ENCODE data around the gene ANAPC15. TPM values are rescaled to one million over a fixed set of nuclear protein-coding genes. Genes with fewer than 3 reads are reported as not detected.
A peak's percentile ranks its signal among the peaks of the same experiment; 100 is the strongest.

Gene ANAPC15
- total and polyA plus RNA-seq, 2 donors (not counting 1 experiment from before 2014, with no cell fraction given): 24.8 to 97.2 TPM

- H2AFZ ChIP-seq (ENCODE audit: low read length): no peak overlapping the region
- H3K27me3 ChIP-seq (ENCODE audit: control insufficient read depth, insufficient read depth, low read length): no peaks in the 10 kb centered on the region
- H3K36me3 ChIP-seq (ENCODE audit: control insufficient read depth, insufficient read depth, low read length): no peaks in the 10 kb centered on the region
- no peak for DNase-seq (ENCODE audit: low read depth in 2 of 2)
- H4K20me1 ChIP-seq (ENCODE audit: control insufficient read depth, extremely low read depth, insufficient read depth, low read length): no peaks in the 10 kb centered on the region
- no peaks in the 10 kb centered on the region for H3K4me1 ChIP-seq (ENCODE audit: control insufficient read depth, extremely low read depth, insufficient read depth, low read length)
- H3K79me2 ChIP-seq (ENCODE audit: control insufficient read depth, insufficient read depth, low read length): no peaks in the 10 kb centered on the region
- no peaks in the 10 kb centered on the region for H3K9me3 ChIP-seq (ENCODE audit: control insufficient read depth, insufficient read depth, low read depth, low read length)
- no peak for TF ChIP-seq EZH2 (IDR thresholded peaks at IDR 0.05; ENCODE audit: low read length, missing control alignments)
- TF ChIP-seq CTCF (conservative IDR thresholded peaks at IDR 0.05 in 1 of 2, IDR thresholded peaks at IDR 0.05 in 1 of 2; ENCODE audit: low read depth in 1 of 2, low read length in 2 of 2): no peak
- H3K4me3 ChIP-seq (replicated peaks in 1 of 4; ENCODE audit: control extremely low read depth in 1 of 4, insufficient read depth in 1 of 4, low read depth in 3 of 4, low read length in 4 of 4): no peak overlapping the region
- H3K27ac ChIP-seq (ENCODE audit: insufficient read depth, low read length): no peak overlapping the region
- no peak overlapping the region for H3K9ac ChIP-seq (ENCODE audit: insufficient read depth, low read length)
- H3K4me2 ChIP-seq (ENCODE audit: extremely low read depth, insufficient read depth, low read length): no peak overlapping the region
Observed at GRCh38 chr11:72124046-72124445, 11.6 kb upstream of the ANAPC15 start.

GRCh38 chr11:72123117-72123653, 10.7 kb upstream of the ANAPC15 start:
- Histone ChIP-seq H3K9ac (ENCODE audit: insufficient read depth, low read length) (no peak overlapping the region), H3K4me1 (ENCODE audit: control insufficient read depth, extremely low read depth, insufficient read depth, low read length) (no peaks in the 10 kb centered on the region), H3K9me3 (ENCODE audit: control insufficient read depth, insufficient read depth, low read depth, low read length) (no peaks in the 10 kb centered on the region), H3K4me3 (replicated peaks in 1 of 4; ENCODE audit: control extremely low read depth in 1 of 4, insufficient read depth in 1 of 4, low read depth in 3 of 4, low read length in 4 of 4) (no peak overlapping the region), H4K20me1 (ENCODE audit: control insufficient read depth, extremely low read depth, insufficient read depth, low read length) (no peaks in the 10 kb centered on the region), H3K36me3 (ENCODE audit: control insufficient read depth, insufficient read depth, low read length) (no peaks in the 10 kb centered on the region), H3K79me2 (ENCODE audit: control insufficient read depth, insufficient read depth, low read length) (no peaks in the 10 kb centered on the region), H2AFZ (ENCODE audit: low read length) (no peak overlapping the region), H3K4me2 (ENCODE audit: extremely low read depth, insufficient read depth, low read length) (no peak overlapping the region), H3K27ac (ENCODE audit: insufficient read depth, low read length) (no peak overlapping the region), H3K27me3 (ENCODE audit: control insufficient read depth, insufficient read depth, low read length) (no peaks in the 10 kb centered on the region)
- TF ChIP-seq EZH2 (IDR thresholded peaks at IDR 0.05; ENCODE audit: low read length, missing control alignments) (no peak), CTCF (conservative IDR thresholded peaks at IDR 0.05 in 1 of 2, IDR thresholded peaks at IDR 0.05 in 1 of 2; ENCODE audit: low read depth in 1 of 2, low read length in 2 of 2) (no peak)
- DNase-seq (ENCODE audit: low read depth in 2 of 2): peak in 1 of 2 donors; percentile 28

GRCh38 chr11:72122607-72123006, 10.1 kb upstream of the ANAPC15 start:
- no peaks in the 10 kb centered on the region for H3K4me1 ChIP-seq (ENCODE audit: control insufficient read depth, extremely low read depth, insufficient read depth, low read length)
- no peak for DNase-seq (ENCODE audit: low read depth in 2 of 2)

More at GRCh38 chr11:72122607-72123006, 10.1 kb upstream of the ANAPC15 start:
- Histone ChIP-seq H3K4me3 (replicated peaks in 1 of 4; ENCODE audit: control extremely low read depth in 1 of 4, insufficient read depth in 1 of 4, low read depth in 3 of 4, low read length in 4 of 4) (no peak overlapping the region), H3K4me2 (ENCODE audit: extremely low read depth, insufficient read depth, low read length) (no peak overlapping the region), H3K27me3 (ENCODE audit: control insufficient read depth, insufficient read depth, low read length) (no peaks in the 10 kb centered on the region), H3K36me3 (ENCODE audit: control insufficient read depth, insufficient read depth, low read length) (no peaks in the 10 kb centered on the region), H3K27ac (ENCODE audit: insufficient read depth, low read length) (no peak overlapping the region), H2AFZ (ENCODE audit: low read length) (no peak overlapping the region), H3K9me3 (ENCODE audit: control insufficient read depth, insufficient read depth, low read depth, low read length) (no peaks in the 10 kb centered on the region), H4K20me1 (ENCODE audit: control insufficient read depth, extremely low read depth, insufficient read depth, low read length) (no peaks in the 10 kb centered on the region), H3K9ac (ENCODE audit: insufficient read depth, low read length) (no peak overlapping the region), H3K79me2 (ENCODE audit: control insufficient read depth, insufficient read depth, low read length) (no peaks in the 10 kb centered on the region)
- TF ChIP-seq CTCF (conservative IDR thresholded peaks at IDR 0.05 in 1 of 2, IDR thresholded peaks at IDR 0.05 in 1 of 2; ENCODE audit: low read depth in 1 of 2, low read length in 2 of 2): no peak
- no peak for TF ChIP-seq EZH2 (IDR thresholded peaks at IDR 0.05; ENCODE audit: low read length, missing control alignments)
